Measurements from ENCODE around the gene MARVELD3.
"Not testable (repeated sequence)": the region's sequence is repeated elsewhere in the genome, so short reads cannot be mapped to it uniquely, and the experiment has no call there.

The MARVELD3 gene

DNA sequence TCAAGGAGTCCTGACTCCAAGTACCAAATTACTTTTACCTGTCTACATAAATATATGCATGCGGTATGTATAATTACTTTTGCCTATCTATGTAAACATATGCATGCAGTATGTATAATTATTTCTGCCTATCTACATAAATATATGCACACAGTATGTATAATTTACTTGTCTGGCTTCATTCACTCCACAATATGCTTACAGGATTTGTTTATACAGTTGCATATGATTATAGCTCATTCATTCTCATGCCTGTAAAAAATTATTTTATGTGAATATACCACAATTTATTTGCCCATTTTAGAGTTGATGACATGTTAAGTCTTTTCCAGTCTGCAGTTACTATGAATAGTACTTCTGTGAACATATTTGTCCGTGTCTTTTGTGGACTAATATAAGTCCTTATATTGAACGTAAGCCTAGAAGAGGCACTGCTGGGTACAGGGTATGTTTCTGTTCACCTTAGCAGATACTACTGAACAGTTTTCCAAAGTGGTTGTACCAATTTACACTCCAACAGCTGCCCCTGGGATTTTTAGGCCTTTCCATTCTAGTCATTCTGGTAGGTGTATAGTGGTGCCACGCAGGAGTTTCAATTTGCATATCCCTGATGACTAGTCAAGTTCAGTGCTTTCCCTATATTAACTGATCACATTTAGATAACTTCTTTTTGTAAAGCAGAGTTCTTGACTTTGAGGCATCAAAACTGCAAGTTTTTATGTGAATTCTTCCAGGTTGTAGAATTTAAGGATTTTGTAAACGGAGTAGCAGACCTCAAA, 47.0 kb downstream of the MARVELD3 start:
- DNase-seq, result peak; percentile 13

DNA sequence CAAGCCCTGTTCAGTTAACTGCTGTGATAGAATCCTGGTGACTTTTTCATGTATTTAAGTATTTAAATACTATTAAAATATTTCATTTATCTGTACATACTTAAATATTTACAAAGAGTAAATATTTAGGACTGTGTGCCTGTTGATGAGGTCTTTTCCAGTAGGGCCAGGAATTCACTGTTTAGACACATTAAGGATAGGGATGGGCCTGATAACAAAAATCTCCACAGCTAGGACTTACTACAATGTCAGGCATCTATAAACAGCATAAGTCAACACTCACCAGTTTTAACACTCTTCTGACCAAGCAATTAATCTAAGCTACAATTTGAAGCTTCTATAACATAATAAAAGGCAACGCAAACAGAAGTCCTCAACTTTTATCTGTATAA, 47.6 kb downstream of the MARVELD3 start:
- no peak for DNase-seq

GRCh38 chr16:71674229-71674628, 48.2 kb downstream of the MARVELD3 start:
- no peak for DNase-seq

- DNase-seq, result no peak
Measured at GRCh38 chr16:71675380-71675779, 49.4 kb downstream of the MARVELD3 start.

DNA sequence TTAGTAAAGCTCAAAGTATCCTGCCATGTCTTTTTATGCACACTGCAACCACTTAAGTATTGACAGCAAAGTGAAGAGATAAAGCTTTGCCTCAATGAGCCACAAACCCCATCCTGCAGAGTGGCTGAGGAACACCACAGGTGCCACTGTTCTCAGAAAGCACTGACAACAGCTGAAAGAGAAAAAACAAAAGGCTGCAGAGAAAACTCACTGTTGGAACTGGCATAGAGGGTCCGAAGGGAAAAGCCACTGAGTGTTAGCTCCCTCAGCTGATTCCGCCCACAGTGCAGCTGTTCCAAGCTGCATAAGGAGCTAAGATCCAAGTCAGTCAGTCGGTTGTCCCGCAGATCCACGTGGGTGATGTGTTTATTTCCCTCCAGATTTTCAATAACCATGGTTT, 50.3 kb downstream of the MARVELD3 start:
- DNase-seq, result no peak

DNA sequence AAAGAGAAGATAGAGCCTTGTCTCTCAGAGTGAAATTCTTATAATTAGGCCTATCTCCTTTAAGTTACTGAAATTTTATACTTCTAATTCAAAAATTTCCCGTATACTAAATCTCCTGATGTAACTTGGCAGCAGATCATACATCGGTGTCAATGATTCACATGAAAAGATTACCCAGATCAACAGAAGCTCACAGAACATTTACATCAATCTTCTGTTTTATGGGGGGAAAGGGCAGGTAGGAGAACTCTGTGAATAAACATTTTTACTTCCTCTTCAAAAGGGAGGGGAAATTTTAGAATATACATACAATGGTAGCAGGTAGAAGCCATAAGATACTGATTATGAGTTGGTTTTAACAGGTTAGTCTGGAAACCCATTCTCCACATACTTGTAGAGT, 55.4 kb downstream of the MARVELD3 start:
- no peak for DNase-seq

DNA sequence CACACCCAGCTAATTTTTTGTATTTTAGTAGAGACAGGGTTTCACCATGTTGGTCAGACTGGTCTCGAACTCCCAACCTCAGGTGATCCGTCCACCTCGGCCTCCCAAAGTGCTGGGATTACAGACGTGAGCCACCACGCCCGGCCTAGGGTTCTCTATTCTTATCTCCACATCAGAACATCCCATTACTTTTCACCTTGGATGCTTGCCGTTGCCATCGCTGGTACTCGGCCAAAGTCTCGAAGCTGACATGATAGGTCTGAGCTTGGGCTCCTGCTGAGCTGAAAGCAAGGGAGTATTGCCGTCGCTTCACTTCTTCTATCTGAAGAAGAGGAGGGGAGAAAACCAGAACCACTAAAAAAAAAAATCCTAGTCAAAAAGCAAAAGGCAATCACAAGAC, 58.3 kb downstream of the MARVELD3 start:
- DNase-seq, result not testable (repeated sequence)
